Measurements from ENCODE around the gene SP2.
A peak's percentile ranks its signal among the peaks of the same experiment; 100 is the strongest.

Gene SP2

GRCh38 chr17:47952171-47953021 lies 56.4 kb downstream of the SP2 start:
- no peak for DNase-seq

GRCh38 chr17:47953909-47954308 lies 57.9 kb downstream of the SP2 start:
- DNase-seq: no peak

DNA sequence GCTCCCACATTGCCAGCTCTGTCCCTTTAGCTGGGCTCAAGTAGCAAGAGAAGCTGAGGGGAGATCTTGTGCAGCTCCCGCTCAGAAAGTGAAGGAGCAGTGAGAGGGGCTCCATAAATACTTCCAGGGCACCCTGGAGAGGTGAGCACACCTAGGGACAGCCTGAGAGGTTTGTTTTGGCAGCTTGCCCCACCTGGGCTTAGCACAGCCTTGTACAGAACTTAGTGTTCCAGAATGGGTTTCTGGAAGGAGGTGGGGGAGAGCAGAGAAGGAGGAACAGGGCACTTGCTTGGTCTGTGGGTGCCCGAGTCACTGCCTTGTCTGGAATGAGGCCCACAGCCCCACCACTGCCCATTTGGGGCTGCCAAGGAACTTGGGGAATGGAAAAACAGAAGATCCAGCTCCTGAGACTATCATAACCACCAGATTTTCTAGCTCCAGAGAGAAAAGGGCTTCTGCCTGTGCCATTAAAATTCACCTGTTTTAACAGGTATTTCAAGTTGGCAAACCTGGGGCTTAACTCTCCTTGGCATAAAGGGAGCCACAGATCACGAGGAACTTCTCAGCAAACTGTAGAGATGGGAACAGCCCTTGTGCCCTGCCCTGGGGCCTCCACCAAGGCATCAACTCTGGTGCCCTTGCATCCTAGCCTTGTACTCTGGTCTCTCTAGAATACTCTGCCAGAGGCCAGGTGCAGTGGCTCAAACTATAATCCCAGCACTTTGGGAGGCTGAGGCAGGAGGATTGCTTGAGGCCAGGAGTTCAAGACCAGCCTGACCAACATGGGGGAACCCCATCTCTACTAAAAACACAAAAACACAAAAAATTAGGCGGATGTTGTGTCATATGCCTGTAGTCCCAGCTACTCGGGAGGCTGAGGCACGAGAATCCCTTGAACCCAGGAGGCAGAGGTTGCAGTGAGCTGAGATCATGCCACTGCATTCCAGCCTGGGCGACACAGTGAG lies 59.7 kb downstream of the SP2 start:
- DNase-seq: no peak

DNA sequence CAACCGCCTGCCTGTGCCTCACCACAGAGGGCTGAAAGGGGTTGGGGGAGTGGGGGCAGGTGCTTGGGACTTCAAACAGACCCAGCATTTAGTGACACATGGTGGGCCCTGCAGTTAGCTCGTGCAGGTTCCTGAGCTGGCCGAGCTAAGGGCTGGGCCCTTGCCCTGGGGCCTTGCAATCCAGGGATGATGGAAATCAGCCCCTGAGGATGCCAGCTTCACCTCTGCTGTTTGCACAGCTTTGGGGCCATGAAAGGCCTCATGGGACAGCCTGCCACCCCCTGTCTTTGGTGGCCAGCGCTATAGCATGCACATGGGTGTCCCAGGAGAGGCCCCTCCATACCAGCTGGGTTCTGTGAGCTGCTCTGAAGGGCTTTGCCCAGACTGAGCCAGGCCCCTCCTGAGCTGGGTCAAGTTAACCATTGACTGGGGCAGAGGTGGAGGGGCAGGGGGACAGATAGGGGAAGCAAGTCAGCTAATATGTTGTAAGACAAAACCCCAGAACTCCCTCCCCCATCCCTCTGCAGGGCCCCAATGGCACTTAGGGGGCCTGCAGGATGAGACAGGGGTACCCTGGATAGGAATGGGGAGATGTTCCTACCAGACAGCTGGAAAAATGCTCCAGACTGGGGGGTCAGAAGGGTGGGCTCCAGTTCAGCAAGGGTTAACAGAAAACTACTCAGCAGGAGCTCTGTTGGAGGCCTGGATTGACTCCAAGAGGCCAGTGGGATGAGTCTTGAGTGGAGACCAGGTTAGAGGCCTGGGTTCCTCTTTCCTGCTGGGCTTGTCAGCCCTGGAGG lies 61.0 kb downstream of the SP2 start:
- DNase-seq: no peak

DNA sequence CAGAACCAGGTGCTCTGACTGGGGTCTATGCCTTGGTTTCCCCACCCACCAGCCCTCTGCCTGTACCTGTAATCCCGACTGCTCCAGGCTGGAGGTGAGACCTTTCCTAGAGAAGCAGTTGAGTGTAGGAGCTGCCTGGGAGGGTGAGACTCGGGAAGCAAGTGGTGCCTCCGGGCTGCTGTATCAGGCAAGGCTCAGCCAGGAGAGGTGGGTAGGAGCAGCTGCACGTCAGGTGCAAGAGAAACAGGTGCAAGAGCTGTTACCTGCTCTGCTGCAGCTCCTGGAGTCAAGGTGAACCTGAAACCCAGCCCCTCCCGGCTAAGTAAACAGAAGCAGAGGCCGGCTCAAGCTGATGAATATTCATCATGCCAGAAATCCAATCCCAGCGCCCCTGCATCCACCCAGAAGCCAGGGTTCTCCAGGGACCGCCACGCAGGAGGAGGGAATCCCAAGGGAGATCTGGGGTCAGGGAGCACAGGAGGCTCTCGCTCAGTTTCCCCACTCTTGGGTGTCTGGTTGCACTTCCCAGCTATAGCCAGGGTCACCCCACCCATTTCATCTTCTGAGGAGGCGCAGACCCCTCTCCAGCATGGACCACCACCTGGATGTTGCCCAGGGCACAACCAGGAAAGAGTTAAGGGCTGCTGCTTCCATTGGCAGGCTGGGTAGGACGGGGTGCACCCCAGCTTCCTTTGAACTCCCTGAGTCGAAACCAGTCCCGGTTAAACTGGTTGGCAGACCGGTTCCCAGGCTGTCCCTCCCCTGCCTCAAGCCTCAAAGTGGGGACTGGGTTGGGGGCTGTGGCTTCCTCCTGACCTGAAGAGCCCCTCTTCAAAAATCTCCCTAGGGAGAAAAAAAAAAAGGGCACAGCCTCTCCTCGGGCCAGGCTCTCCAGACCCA lies 61.8 kb downstream of the SP2 start, which contains the start of gene PRR15L:
Gene PRR15L, minus strand, starts transcription at position 293 of the 900 bp plus-strand sequence. CDS start 4,649 bp downstream, outside the sequence.
- DNase-seq: no peak

- no peak for DNase-seq
Observed at GRCh38 chr17:47959825-47960655, 64.0 kb downstream of the SP2 start.

- DNase-seq: no peak
Observed at GRCh38 chr17:47961406-47961805, 65.4 kb downstream of the SP2 start.

- DNase-seq: no peak
Observed at GRCh38 chr17:47962901-47963300, 66.9 kb downstream of the SP2 start.

DNA sequence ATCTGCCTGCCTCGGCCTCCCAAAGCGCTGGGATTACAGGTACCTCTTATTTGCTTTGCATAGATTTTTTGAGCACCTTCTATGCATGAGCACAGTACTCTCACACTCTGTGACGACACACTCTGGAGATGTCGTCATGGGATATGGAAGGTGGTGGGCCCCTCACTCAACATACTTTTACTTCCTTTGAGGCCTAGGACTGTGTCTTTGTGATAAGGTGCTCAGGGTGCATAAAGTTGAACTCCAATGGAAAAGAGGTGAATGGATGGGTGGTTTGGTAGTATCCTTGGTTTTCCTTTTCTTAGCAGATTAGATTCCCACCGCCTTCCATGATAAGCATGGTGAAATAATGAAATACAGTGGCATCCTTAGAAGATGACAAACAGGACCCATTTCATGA lies 68.8 kb downstream of the SP2 start:
- DNase-seq: no peak

DNA sequence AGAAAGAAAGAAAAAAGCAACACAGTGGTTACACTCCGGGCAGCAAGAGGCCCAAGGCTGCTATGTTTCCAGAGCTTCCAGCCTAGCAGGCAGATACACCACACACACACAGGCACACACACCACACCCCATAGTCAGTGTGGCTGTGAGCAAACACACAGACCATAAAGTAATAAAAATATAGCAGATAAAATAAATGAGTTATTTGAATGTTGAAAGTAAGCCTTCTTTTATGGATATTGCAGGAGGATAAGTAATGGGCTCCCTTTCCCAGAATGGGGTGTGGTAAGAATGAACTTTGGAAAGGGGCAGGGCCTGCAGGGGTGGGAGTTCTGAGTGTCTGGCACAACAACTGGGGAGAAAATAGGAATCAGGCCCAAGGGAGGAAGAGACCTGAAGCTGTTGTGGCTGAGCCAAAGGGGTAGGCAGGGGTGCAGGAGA lies 70.1 kb downstream of the SP2 start:
- DNase-seq: no peak

- DNase-seq: peak; percentile 83
Observed at GRCh38 chr17:47967607-47968252, 71.7 kb downstream of the SP2 start.

- no peak for DNase-seq
Observed at GRCh38 chr17:47968836-47969235, 72.8 kb downstream of the SP2 start.

GRCh38 chr17:47969930-47970724 lies 74.1 kb downstream of the SP2 start:
- DNase-seq: no peak

GRCh38 chr17:47970725-47971499 lies 74.9 kb downstream of the SP2 start, which contains the start of gene CDK5RAP3:
TSS of gene CDK5RAP3 (plus strand) at chr17:47971113. CDS start at chr17:47971147, 34 bp downstream.
- DNase-seq: peak; percentile 99

GRCh38 chr17:47973541-47973940 lies 77.5 kb downstream of the SP2 start:
- DNase-seq: no peak

DNA sequence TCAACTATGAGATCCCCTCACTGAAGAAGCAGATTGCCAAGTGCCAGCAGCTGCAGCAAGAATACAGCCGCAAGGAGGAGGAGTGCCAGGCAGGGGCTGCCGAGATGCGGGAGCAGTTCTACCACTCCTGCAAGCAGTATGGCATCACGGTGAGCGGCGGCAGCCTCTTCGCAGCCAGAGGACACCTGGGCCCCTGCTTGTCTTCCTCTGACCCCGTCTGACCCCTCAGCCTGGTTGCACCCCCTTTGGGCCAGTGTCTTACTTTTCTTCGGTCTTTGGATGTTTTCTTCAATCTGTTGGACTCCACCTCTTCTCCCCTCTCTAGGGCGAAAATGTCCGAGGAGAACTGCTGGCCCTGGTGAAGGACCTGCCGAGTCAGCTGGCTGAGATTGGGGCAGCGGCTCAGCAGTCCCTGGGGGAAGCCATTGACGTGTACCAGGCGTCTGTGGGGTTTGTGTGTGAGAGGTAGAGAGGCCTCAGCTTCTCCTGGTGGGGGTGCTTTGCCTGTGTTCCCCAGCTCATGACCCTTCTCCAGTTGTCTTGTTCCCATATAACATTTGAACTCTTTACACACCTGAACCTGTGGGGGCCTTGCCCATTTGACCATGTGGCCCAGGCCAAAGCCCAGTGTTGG lies 79.3 kb downstream of the SP2 start:
- DNase-seq: no peak

DNA sequence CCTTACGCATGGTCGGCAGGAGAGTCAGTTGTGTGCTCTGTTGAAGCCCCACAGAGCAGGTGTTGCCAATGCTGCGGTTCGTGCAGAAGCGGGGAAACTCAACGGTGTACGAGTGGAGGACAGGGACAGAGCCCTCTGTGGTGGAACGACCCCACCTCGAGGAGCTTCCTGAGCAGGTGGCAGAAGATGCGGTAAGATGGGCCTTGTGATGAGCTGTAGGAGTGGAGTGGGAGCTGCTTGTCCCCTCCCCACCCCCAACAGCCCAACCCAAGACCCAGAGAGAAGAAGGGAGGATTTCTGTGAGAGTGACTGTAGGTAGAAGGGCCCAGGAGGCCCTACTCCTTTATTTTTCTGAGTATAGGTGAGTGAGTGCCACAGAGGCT lies 79.8 kb downstream of the SP2 start:
- DNase-seq: no peak

DNA sequence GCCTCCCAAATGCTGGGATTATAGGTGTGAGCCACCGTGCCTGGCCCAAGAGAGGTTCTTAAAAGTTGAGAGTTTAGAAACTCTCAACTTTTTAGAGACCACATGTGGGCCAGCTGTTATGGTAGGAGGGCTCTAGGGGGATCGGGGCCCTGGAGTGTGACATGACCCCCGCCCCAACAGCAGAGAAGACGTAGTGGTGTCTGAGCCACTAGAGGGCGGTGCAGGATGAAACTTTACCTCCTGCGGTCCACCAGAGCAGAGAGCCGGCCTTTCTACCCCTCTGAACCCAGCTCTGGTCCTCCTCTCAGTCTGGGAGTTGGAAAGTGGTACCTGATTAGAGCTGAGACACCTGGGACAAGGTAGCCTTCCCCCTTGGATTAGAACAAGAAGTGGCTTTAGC lies 82.3 kb downstream of the SP2 start:
- peak; percentile 56 for DNase-seq

All from fibroblast of skin of abdomen (primary cell).